Smooth muscle cell of the brain vasculature (primary cell): ENCODE measurements around the gene APOC1.
"Not testable (repeated sequence)": the region's sequence is repeated elsewhere in the genome, so short reads cannot be mapped to it uniquely, and the experiment has no call there.

Experiments used
- DNase-seq: peaks from one replicate; pipeline ENCODE4 v3.0.0-alpha.2; 2012; ENCODE audit warnings: low read depth, low spot score

APOC1 gene

GRCh38 chr19:44889830-44890365 is 24.5 kb upstream of the APOC1 start:
- no peak for DNase-seq

GRCh38 chr19:44890366-44891015 is 23.9 kb upstream of the APOC1 start:
- peak; percentile 99 for DNase-seq

DNA sequence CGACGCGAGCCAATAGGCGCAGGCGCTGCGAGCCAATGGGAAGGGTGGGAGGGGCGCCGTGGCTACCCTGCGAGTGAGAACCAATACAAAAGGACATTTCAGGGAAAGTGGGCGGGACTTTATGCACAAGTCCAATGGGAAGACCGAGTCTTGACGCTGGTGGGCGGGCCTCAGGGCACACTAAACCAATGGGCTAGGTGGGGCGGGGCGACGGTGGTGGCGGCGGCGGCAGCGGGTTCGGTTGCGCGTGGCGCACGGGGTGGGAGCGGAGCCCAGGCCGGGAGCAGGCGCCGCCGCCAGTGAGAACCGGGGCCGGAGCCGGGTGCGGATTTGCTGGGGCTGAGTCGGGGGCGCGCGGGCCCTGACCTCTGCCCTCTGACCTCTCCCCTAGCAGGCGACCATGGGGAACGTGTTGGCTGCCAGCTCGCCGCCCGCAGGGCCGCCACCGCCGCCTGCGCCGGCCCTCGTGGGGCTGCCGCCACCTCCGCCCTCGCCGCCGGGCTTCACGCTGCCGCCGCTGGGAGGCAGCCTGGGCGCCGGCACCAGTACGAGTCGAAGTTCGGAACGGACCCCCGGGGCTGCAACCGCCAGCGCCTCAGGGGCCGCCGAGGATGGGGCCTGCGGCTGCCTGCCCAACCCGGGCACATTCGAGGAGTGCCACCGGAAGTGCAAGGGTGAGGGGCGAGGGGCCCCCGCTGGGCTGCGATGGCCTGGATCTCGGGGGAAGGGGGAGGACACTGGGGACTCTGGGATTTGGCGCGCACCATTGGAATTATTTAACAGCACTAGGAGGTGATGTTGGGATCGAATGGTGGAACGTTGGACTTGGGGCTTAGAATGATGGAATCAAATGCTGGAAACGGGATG is 23.2 kb upstream of the APOC1 start, which contains the start of gene TOMM40:
TSS of gene TOMM40 (plus strand) at position 239 of the 867 bp plus-strand sequence. CDS start at position 401, 162 bp downstream.
- no peak for DNase-seq

GRCh38 chr19:44892932-44893331 is 21.5 kb upstream of the APOC1 start:
- DNase-seq, result no peak

GRCh38 chr19:44893332-44894051 is 20.9 kb upstream of the APOC1 start:
- DNase-seq, result no peak

GRCh38 chr19:44894052-44894400 is 20.4 kb upstream of the APOC1 start:
- DNase-seq, result no peak

DNA sequence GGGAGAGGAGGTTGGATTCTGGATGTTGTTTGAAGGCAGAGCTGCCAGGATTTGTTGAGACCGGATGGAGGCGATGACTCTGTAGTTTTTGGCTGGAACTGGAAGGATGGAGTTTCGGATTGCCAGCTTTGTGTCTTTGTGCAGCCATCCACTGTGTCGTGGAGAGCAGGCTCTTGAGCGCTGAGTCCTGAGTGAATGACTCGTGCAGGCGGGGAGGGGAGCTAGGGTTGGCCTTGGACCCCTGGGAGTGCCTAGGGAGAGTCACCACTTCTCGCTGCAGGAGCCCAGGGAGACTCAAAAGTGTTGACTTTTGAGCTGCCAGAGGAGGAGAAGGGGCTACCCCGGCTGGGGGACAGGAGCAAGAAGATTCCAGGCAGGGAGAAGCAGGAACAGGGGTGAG is 19.5 kb upstream of the APOC1 start:
- no peak for DNase-seq

DNA sequence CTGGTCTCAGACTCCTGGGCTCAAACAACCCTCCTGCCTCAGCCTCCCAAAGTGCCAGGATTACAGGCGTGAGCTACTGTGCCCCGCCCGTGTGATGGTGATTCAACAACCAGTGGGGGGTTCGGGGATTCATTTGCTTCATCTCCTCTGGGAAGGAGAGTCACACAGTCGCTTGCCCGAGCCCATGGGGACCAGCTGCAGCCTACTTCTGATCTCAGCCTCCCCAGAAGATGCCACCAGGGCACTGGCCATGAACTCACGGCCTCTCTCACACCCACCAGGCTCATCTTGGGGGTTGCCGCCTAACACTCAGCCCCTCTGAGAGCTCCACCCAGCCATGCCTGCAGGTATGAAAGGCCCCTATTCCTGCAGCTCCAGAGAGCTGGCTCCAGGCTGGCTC is 16.6 kb upstream of the APOC1 start:
- DNase-seq, result no peak

GRCh38 chr19:44900328-44901244 is 13.8 kb upstream of the APOC1 start:
- DNase-seq, result no peak

DNA sequence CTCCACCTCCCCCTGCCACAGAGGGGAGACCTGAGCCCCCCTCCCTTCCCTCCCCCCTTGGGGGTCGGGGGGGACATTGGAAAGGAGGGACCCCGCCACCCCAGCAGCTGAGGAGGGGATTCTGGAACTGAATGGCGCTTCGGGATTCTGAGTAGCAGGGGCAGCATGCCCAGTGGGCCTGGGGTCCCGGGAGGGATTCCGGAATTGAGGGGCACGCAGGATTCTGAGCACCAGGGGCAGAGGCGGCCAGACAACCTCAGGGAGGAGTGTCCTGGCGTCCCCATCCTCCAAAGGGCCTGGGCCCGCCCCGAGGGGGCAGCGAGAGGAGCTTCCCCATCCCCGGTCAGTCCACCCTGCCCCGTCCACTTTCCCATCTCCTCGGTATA is 11.2 kb upstream of the APOC1 start:
- no peak for DNase-seq

DNA sequence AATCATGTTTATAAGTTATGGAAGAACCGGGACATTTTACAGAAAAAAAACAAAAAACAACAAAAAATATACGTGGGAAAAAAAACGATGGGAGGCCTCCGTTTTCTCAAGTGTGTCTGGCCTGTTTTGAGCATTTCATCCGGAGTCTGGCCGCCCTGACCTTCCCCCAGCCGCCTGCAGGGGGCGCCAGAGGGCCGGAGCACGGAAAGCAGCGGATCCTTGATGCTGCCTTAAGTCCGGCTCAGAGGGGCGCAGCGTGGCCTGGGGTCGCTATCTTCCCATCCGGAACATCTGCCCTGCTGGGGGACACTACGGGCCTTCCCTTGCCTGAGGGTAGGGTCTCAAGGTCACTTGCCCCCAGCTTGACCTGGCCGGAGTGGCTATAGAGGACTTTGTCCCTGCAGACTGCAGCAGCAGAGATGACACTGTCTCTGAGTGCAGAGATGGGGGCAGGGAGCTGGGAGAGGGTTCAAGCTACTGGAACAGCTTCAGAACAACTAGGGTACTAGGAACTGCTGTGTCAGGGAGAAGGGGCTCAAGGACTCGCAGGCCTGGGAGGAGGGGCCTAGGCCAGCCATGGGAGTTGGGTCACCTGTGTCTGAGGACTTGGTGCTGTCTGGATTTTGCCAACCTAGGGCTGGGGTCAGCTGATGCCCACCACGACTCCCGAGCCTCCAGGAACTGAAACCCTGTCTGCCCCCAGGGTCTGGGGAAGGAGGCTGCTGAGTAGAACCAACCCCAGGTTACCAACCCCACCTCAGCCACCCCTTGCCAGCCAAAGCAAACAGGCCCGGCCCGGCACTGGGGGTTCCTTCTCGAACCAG is 10.6 kb upstream of the APOC1 start:
- DNase-seq, result no peak

GRCh38 chr19:44904426-44904994 is 9.9 kb upstream of the APOC1 start:
- DNase-seq, result no peak

- no peak for DNase-seq
Measured at GRCh38 chr19:44905437-44906160, 8.8 kb upstream of the APOC1 start, which contains the start of gene APOE. APOE (plus strand) TSS chr19:44905796; CDS start chr19:44906625, 829 bp downstream.

GRCh38 chr19:44907613-44908012 is 6.8 kb upstream of the APOC1 start:
- no peak for DNase-seq

GRCh38 chr19:44908074-44908835 is 6.2 kb upstream of the APOC1 start:
- no peak for DNase-seq

- DNase-seq, result no peak
Measured at GRCh38 chr19:44908836-44909261, 5.6 kb upstream of the APOC1 start.

DNA sequence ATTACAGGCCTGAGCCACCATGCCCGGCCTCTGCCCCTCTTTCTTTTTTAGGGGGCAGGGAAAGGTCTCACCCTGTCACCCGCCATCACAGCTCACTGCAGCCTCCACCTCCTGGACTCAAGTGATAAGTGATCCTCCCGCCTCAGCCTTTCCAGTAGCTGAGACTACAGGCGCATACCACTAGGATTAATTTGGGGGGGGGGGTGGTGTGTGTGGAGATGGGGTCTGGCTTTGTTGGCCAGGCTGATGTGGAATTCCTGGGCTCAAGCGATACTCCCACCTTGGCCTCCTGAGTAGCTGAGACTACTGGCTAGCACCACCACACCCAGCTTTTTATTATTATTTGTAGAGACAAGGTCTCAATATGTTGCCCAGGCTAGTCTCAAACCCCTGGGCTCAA is 4.6 kb upstream of the APOC1 start:
- no peak for DNase-seq

DNA sequence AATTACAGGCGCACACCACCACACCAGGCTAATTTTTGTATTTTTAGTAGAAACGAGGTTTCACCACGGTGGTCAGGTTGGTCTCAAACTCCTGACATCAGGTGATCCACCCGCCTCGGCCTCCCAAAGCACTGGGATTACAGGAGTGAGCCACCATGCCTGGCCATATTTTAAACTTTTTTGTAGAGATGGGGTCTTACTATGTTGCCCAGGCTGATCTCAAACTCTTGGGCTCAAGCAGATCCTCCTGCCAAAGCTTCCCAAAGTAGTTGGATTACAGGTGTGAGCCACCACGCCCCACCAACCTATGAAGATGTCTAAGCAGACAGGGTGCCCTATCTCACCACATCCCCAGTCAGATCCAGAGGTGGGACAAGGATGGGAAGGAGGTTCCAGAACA is 2.5 kb upstream of the APOC1 start:
- DNase-seq, result not testable (repeated sequence)
